Neural progenitor cell (in vitro differentiated cells): ENCODE measurements around the gene TOGARAM2.

Experiments
- CTCF ChIP-seq: fragments of 200-600 bp; sonication (generic); IDR thresholded peaks from 2 replicates; pipeline ENCODE4 v1.5.1; 2017; ENCODE audit warnings: antibody characterized with exemption, mild to moderate bottlenecking
- EZH2phosphoT487 ChIP-seq: fragments of 200-600 bp; sonication (generic); IDR thresholded peaks from 2 replicates; pipeline ENCODE4 v1.6.1; 2017; ENCODE audit warnings: antibody characterized with exemption

- TF ChIP-seq CTCF (no peak), EZH2phosphoT487 (no peak)
These were observed 52.1 kb downstream of the TOGARAM2 start for GRCh38 chr2:29033172-29033571.
